ENCODE measurements around the gene SLC24A3.
A peak's percentile ranks its signal among the peaks of the same experiment; 100 is the strongest.

SLC24A3 gene

GRCh38 chr20:19761841-19762240 is 549.4 kb downstream of the SLC24A3 start:
- TF ChIP-seq CTCF (IDR thresholded peaks at IDR 0.05; ENCODE audit: insufficient read depth, low read depth, low read length, missing control alignments), result no peak

GRCh38 chr20:19764207-19764606 is 551.8 kb downstream of the SLC24A3 start:
- H3K4me3 ChIP-seq (ENCODE audit: low read length), result no peak overlapping the region
- TF ChIP-seq CTCF (IDR thresholded peaks at IDR 0.05; ENCODE audit: insufficient read depth, low read depth, low read length, missing control alignments), result no peak
- no peak for DNase-seq (ENCODE audit: low read depth)

More at GRCh38 chr20:19761841-19762240, 549.4 kb downstream of the SLC24A3 start:
- no peak overlapping the region for H3K4me3 ChIP-seq (ENCODE audit: low read length)
- no peak for DNase-seq (ENCODE audit: low read depth)

DNA sequence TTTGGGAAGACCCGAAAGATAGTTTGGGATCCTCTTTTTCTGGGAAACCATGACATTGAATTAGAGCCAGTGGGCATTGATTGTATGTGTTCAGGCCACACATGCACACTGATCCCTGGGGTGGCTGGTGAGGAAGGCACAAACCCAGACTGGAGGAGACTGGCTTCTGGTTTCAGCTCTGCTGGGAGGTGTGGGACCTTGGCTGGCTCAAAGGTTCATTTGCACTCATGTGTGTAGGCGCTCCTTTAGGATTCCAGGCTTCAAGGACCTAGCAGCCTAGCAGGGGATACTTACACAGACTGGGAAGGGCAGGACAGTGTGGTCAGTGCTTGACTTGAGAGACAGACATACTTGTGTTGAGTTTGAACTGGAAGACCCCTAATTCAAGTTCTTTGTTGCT is 552.8 kb downstream of the SLC24A3 start:
- TF ChIP-seq CTCF (IDR thresholded peaks at IDR 0.05; ENCODE audit: insufficient read depth, low read depth, low read length, missing control alignments), result no peak
- no peak for DNase-seq (ENCODE audit: low read depth)
- H3K4me3 ChIP-seq (ENCODE audit: low read length), result no peak overlapping the region

GRCh38 chr20:19765913-19766312 is 553.5 kb downstream of the SLC24A3 start:
- no peak for TF ChIP-seq CTCF (IDR thresholded peaks at IDR 0.05; ENCODE audit: insufficient read depth, low read depth, low read length, missing control alignments)
- no peak for DNase-seq (ENCODE audit: low read depth)
- no peak overlapping the region for H3K4me3 ChIP-seq (ENCODE audit: low read length)

DNA sequence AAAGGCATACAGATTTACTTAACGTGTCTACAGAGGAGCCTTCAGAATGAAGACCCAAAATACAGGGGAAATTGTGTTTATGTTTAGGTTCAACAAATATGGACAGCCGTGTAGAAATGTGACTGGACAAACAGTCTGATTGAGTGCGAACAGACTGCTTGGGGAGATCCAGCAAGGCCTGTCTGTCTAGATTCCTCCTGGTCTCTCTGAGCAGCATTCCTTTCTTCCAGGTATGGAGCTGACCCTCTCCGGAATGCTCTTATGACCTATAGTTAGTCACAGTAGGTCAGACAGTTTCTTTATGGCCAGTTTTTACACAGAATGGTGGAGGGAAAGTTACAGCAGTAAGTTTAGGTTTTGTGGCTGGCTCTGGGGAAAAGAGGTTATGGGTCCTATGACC is 554.6 kb downstream of the SLC24A3 start:
- no peak for TF ChIP-seq CTCF (IDR thresholded peaks at IDR 0.05; ENCODE audit: insufficient read depth, low read depth, low read length, missing control alignments)
- peak; percentile 70 for DNase-seq (ENCODE audit: low read depth)
- no peak overlapping the region for H3K4me3 ChIP-seq (ENCODE audit: low read length)

- no peak for DNase-seq (ENCODE audit: low read depth)
- TF ChIP-seq CTCF (IDR thresholded peaks at IDR 0.05; ENCODE audit: insufficient read depth, low read depth, low read length, missing control alignments), result no peak
Observed at GRCh38 chr20:19768325-19768842, 555.9 kb downstream of the SLC24A3 start.

DNA sequence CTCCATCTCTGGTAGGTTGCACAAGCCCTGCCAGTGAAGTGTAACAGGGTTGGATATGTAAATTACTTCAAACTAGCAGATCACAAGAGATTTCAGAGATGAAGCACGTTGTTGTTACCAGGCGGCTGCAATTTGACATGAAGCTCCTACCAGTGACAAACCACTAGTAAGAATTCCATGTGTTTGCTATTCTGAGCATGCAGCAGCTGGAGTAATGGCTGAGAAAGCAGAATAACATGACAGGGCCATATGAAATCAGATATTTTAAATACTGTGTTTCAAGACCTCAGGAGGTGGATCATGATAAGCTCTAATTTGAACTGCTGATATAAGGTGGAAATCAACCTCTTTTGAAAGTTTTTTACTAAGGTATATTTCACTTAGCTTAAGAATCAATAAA is 557.1 kb downstream of the SLC24A3 start:
- no peak for DNase-seq (ENCODE audit: low read depth)
- TF ChIP-seq CTCF (IDR thresholded peaks at IDR 0.05; ENCODE audit: insufficient read depth, low read depth, low read length, missing control alignments), result no peak
- no peak overlapping the region for H3K4me3 ChIP-seq (ENCODE audit: low read length)

More at GRCh38 chr20:19768325-19768842, 555.9 kb downstream of the SLC24A3 start:
- H3K4me3 ChIP-seq (ENCODE audit: low read length), result no peak overlapping the region
